Smooth muscle cell (in vitro differentiated cells): Measurements from ENCODE around the gene RNF217. TPM values are rescaled to one million over a fixed set of nuclear protein-coding genes. Genes with fewer than 3 reads are reported as not detected.
"Not testable (repeated sequence)": the region's sequence is repeated elsewhere in the genome, so short reads cannot be mapped to it uniquely, and the experiment has no call there.

ENCODE experiments used
- DNase-seq: peaks from one replicate; lab custom pipeline; 2025; ENCODE audit not compliant: unreplicated experiment; lab: John Stamatoyannopoulos, UW
- H2AFZ ChIP-seq: fragments of 200-600 bp; sonication (generic); 2 replicates; pipeline ENCODE4 v1.6.0; 2016; ENCODE audit warnings: antibody characterized with exemption, low read depth, mild to moderate bottlenecking
- H3F3A ChIP-seq: fragments of 200-600 bp; sonication (generic); 2 replicates; pipeline ENCODE4 v1.6.0; 2017; ENCODE audit warnings: antibody characterized with exemption, low read depth
- H3K27ac ChIP-seq: fragments of 200-600 bp; sonication (generic); 2 replicates; pipeline ENCODE4 v1.5.1; 2016; ENCODE audit warnings: low read depth, mild to moderate bottlenecking
- H3K27me3 ChIP-seq: fragments of 200-600 bp; sonication (generic); 2 replicates; pipeline ENCODE4 v1.6.1; 2016; ENCODE audit warnings: low read depth, mild to moderate bottlenecking
- H3K36me3 ChIP-seq: fragments of 200-600 bp; sonication (generic); 2 replicates; pipeline ENCODE4 v1.5.1; 2016; ENCODE audit warnings: low read depth
- H3K4me1 ChIP-seq: fragments of 200-600 bp; sonication (generic); 2 replicates; pipeline ENCODE4 v1.5.1; 2016; ENCODE audit warnings: low read depth
- H3K4me2 ChIP-seq: fragments of 200-600 bp; sonication (generic); 2 replicates; pipeline ENCODE4 v1.6.0; 2016; ENCODE audit warnings: mild to moderate bottlenecking
- H3K4me3 ChIP-seq: fragments of 200-600 bp; sonication (generic); 2 replicates; pipeline ENCODE4 v1.5.1; 2016; ENCODE audit warnings: mild to moderate bottlenecking
- H3K79me2 ChIP-seq: fragments of 200-600 bp; sonication (generic); 2 replicates; pipeline ENCODE4 v1.6.0; 2016; ENCODE audit warnings: low read depth, mild to moderate bottlenecking
- H3K9ac ChIP-seq: fragments of 200-600 bp; sonication (generic); 2 replicates; pipeline ENCODE4 v1.6.0; 2016; ENCODE audit warnings: low read depth
- H3K9me3 ChIP-seq: fragments of 200-600 bp; sonication (generic); replicated peaks from 2 replicates; pipeline ENCODE4 v1.5.1; 2016; ENCODE audit warnings: low read depth
- H4K20me1 ChIP-seq: fragments of 200-600 bp; sonication (generic); 2 replicates; pipeline ENCODE4 v1.6.0; 2016; ENCODE audit warnings: low read depth
- CTCF ChIP-seq: fragments of 200-600 bp; sonication (generic); IDR thresholded peaks from 2 replicates; pipeline ENCODE4 v1.5.1; 2017; ENCODE audit warnings: borderline replicate concordance, mild to moderate bottlenecking, antibody characterized with exemption; ENCODE audit not compliant: insufficient read depth, poor library complexity, severe bottlenecking
- WGBS: methylation state at CpG from one replicate; pipeline ENCODE4 v1.1.7; 2016; ENCODE audit warnings: low lambda C conversion rate; 5-methylcytosine and 5-hydroxymethylcytosine counted together
- polyA plus RNA-seq: library from polyadenylated mRNA; unstranded; fragments of >200 nt; fragmentation: Nextera tagmentation; extraction: Ambion mirVana; gene quantifications from 2 replicates; pipeline ENCODE4 v1.2.1, GENCODE V29; 2016
- total RNA-seq: library from RNA; depleted of rRNA; stranded (reverse); fragments of >200 nt; gene quantifications from 2 replicates; pipeline ENCODE4 v1.2.3, GENCODE V29; 2014

RNF217 gene
- total and polyA plus RNA-seq, 2 experiments from 2014 or later: 15.6 to 127 TPM

- H3K9ac ChIP-seq, H3K4me3 ChIP-seq, H2AFZ ChIP-seq, H3K4me1 ChIP-seq, H4K20me1 ChIP-seq, H3K4me2 ChIP-seq, H3K9me3 ChIP-seq, H3K27ac ChIP-seq, H3K36me3 ChIP-seq, DNase-seq, H3K27me3 ChIP-seq, H3F3A ChIP-seq: not testable (repeated sequence)
- 70% methylated on average over 4 of the region's 4 CpGs for WGBS
- H3K79me2 ChIP-seq: peaks cover 80% of the 10 kb centered on the region
Observed at GRCh38 chr6:125036486-125036885, 74.2 kb downstream of the RNF217 start.

GRCh38 chr6:125037827-125038226, 75.6 kb downstream of the RNF217 start:
- H3K4me1 ChIP-seq: no peaks in the 10 kb centered on the region
- H3K4me3 ChIP-seq: no peak overlapping the region
- H3K79me2 ChIP-seq: peaks cover 79% of the 10 kb centered on the region
- no peak overlapping the region for H2AFZ ChIP-seq
- 75% methylated on average over 2 of the region's 2 CpGs for WGBS
- H3K36me3 ChIP-seq: no peaks in the 10 kb centered on the region
- H3K4me2 ChIP-seq: no peak overlapping the region
- no peak for TF ChIP-seq CTCF
- no peak for DNase-seq
- H3K27me3 ChIP-seq: no peaks in the 10 kb centered on the region
- no peaks in the 10 kb centered on the region for H3K9me3 ChIP-seq
- H3F3A ChIP-seq: no peaks in the 10 kb centered on the region
- H3K9ac ChIP-seq: no peak overlapping the region
- peak overlapping the region; percentile 3 for H3K27ac ChIP-seq
- peaks cover 17% of the 10 kb centered on the region for H4K20me1 ChIP-seq

GRCh38 chr6:125038925-125039324, 76.7 kb downstream of the RNF217 start:
- peaks cover 86% of the 10 kb centered on the region for H3K79me2 ChIP-seq
- WGBS: 100% methylated on average over 2 of the region's 2 CpGs
- no peaks in the 10 kb centered on the region for H3K9me3 ChIP-seq

GRCh38 chr6:125041740-125042459, 79.7 kb downstream of the RNF217 start:
- TF ChIP-seq CTCF: no peak
- Histone ChIP-seq H3K36me3 (no peaks in the 10 kb centered on the region), H4K20me1 (peaks cover 35% of the 10 kb centered on the region), H3K9ac (no peak overlapping the region), H3K4me3 (no peak overlapping the region), H3K27ac (peak overlapping the region; percentile 92), H3K9me3 (no peaks in the 10 kb centered on the region), H3K27me3 (no peaks in the 10 kb centered on the region), H3K4me1 (peaks cover 5% of the 10 kb centered on the region), H3K79me2 (peaks cover 77% of the 10 kb centered on the region), H3F3A (peaks cover 5% of the 10 kb centered on the region), H2AFZ (no peak overlapping the region), H3K4me2 (no peak overlapping the region)
- DNase-seq: no peak
- WGBS: 96% methylated on average over 3 of the region's 3 CpGs

More at GRCh38 chr6:125038925-125039324, 76.7 kb downstream of the RNF217 start:
- DNase-seq: no peak
- H3F3A ChIP-seq: no peaks in the 10 kb centered on the region
- H2AFZ ChIP-seq: no peak overlapping the region
- H4K20me1 ChIP-seq: peaks cover 25% of the 10 kb centered on the region
- H3K27ac ChIP-seq: no peak overlapping the region
- H3K9ac ChIP-seq: no peak overlapping the region
- H3K4me3 ChIP-seq: no peak overlapping the region
- no peak for TF ChIP-seq CTCF
- H3K4me2 ChIP-seq: no peak overlapping the region
- no peaks in the 10 kb centered on the region for H3K27me3 ChIP-seq
- H3K36me3 ChIP-seq: no peaks in the 10 kb centered on the region
- H3K4me1 ChIP-seq: no peaks in the 10 kb centered on the region
